HG03565 (cell line): ENCODE data around the gene NR1H2.

Source experiments
- ATAC-seq: cut with Tn5 transposase; IDR thresholded peaks from one replicate; pipeline ENCODE4 v1.9.1; 2021; ENCODE audit warnings: mild to moderate bottlenecking, moderate library complexity; ENCODE audit not compliant: unreplicated experiment

NR1H2 gene

GRCh38 chr19:50399368-50399745 is 23.1 kb downstream of the NR1H2 start:
- no peak for ATAC-seq

- ATAC-seq, result no peak
Observed at GRCh38 chr19:50401605-50402450, 25.6 kb downstream of the NR1H2 start.

- ATAC-seq, result no peak
Observed at GRCh38 chr19:50402544-50403301, 26.5 kb downstream of the NR1H2 start.

- no peak for ATAC-seq
Observed at GRCh38 chr19:50406156-50406820, 30.0 kb downstream of the NR1H2 start.

- no peak for ATAC-seq
Observed at GRCh38 chr19:50406829-50407228, 30.6 kb downstream of the NR1H2 start.

DNA sequence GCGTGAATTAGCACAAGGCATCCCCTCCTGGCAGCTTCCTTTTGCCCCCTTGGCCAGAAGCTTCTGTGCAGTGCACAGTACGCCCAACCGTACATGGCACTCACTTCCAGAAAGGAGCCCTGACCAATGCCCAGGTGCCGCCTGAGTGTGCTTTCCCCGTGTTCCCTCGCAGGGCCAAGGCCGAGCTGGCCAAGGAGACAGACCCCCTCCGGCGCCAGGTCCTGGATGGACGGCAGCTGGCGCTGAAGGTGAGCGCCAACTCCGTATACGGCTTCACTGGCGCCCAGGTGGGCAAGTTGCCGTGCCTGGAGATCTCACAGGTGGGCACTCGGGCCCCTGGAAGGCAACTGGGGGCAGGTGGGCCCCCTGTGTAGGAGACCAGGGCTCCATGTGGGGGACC is 33.1 kb downstream of the NR1H2 start:
- no peak for ATAC-seq

DNA sequence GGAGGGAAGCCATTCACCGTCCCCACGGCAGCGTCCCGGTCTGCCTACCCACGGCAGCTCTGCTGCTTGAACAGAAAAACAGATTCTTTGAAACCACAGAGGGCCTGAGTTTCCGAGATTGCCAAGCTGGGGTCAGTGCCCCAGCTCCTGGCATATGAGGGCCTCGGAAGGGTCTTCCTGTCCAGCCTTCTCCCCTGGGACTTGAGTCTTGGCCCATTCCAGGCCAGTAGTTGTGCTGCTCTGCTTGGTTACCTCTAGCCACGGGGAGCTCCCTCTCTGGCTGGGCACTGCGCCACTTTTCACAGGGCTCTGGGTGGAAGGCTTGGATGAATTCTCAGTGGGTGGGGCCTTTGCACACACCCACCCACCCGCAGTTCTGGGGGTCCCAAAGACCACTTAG is 33.9 kb downstream of the NR1H2 start:
- ATAC-seq, result no peak

DNA sequence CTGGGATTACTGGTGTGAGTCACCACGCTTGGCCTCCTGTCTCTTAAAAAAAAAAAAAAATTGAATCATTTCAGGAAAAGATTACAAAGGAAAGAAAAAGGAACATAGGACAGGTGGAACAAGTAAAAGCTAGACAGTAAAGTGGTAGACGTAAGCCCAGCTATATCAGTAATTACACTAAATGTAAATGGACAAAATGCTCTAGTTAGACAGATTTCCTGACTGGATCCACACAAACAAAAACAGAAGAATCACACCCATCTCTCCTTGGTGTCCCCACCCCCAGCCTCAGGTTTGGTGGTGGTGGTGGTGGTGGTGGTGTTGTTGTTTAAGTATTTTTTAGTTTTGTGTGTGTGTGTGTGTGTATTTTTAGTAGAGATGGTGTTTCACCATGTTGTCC is 36.2 kb downstream of the NR1H2 start:
- no peak for ATAC-seq

DNA sequence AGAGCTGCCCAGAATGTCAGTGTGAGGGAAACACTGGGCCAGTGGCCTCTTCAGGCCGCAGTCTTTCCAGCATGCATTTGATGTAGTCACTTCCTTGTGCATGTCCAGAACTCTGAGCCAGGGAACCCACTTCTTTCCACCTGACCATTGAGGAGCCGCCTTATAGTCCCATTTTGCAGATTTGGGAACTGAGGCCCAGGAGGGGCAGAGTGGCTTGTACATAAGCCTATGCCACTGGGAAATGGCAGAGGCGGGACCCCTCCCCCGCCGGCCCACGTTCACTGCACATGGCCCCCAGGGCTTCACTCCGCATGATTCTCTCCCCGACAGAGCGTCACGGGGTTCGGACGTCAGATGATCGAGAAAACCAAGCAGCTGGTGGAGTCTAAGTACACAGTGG is 36.8 kb downstream of the NR1H2 start:
- ATAC-seq, result no peak

DNA sequence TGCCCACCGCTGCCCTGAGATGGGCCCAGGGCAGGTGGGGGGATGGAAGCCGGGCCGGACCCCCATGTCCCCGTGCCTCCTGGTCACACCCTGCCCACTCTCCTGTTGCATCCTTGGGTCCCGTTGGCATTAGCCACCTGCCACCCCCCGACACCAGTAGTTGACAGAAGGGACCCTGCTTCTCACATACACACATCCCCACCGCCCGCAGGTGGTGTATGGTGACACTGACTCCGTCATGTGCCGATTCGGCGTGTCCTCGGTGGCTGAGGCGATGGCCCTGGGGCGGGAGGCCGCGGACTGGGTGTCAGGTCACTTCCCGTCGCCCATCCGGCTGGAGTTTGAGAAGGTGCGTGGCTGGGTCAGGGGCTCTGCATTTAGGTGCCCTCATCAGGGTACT is 37.3 kb downstream of the NR1H2 start:
- no peak for ATAC-seq

DNA sequence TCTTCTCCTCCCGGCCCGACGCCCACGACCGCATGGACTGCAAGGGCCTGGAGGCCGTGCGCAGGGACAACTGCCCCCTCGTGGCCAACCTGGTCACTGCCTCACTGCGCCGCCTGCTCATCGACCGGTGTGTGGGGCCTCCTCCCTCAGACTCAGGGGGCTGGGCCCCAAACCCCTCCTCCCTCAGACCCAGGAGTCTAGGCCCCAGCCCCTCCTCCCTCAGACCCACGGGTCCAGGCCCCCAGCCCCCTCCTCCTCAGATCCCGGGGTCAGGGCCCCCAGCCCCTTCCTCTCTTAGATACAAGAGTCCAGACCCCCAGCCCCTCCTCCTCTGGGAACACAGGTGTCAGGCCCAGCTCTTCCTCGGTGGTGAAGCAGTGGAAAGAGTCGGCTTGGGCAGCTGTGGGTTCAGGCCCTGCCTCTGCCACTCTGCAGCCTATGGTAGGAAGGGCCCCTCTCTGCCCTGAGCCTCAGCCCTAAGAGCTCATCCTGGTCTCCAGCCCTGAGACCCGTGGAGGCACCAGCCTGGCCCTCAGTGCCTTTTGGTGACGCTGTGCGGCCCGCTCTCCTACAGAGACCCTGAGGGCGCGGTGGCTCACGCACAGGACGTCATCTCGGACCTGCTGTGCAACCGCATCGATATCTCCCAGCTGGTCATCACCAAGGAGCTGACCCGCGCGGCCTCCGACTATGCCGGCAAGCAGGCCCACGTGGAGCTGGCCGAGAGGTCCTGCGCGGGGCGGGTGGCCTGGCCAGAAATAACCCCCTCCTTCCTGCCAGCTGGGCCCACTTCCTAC is 38.8 kb downstream of the NR1H2 start:
- ATAC-seq, result no peak

GRCh38 chr19:50415661-50416033 is 39.4 kb downstream of the NR1H2 start:
- peak; percentile 33 for ATAC-seq

DNA sequence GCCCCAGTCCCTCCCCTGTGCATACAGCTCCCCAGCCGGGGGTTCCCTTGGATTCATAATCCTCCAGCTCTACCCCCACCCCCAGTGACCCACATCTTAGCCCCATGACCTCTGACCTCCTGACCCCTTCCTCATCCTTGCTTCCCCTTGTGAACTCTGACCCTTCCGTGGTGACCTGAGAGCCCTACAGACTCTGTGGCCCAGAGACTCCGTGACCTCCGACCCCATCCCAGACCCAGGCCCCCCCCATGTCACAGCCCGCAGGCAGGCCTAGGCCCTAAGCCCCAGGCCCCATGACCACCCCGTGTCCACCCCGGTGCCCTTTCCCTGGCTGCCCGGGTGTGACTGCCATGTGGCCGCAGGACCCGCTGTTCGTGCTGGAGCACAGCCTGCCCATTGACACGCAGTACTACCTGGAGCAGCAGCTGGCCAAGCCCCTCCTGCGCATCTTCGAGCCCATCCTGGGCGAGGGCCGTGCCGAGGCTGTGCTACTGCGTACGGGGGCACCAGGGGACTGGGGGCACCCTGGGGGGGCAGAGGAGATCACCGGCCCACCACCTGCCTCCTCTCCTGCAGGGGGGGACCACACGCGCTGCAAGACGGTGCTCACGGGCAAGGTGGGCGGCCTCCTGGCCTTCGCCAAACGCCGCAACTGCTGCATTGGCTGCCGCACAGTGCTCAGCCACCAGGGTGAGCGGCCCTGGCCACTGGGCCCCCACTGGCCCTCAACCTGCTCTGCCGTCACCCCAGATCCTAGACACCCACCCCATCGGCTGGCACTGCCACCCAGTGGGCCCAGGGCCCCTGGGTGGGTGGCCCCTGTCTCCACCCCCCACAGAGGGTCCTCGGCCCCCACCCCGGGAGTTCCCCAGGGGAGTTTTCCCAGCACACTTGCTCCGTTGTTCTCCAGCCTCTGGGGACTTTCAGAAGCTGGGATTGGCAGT is 40.0 kb downstream of the NR1H2 start:
- ATAC-seq, result no peak

- ATAC-seq, result no peak
Observed at GRCh38 chr19:50417111-50418081, 41.1 kb downstream of the NR1H2 start.

GRCh38 chr19:50418176-50419021 is 42.1 kb downstream of the NR1H2 start, which contains the start of gene SPIB:
SPIB (plus strand) TSS chr19:50418938; CDS start chr19:50418963, 25 bp downstream.
- ATAC-seq, result no peak

- ATAC-seq, result no peak
Observed at GRCh38 chr19:50419022-50419579, 42.8 kb downstream of the NR1H2 start.

DNA sequence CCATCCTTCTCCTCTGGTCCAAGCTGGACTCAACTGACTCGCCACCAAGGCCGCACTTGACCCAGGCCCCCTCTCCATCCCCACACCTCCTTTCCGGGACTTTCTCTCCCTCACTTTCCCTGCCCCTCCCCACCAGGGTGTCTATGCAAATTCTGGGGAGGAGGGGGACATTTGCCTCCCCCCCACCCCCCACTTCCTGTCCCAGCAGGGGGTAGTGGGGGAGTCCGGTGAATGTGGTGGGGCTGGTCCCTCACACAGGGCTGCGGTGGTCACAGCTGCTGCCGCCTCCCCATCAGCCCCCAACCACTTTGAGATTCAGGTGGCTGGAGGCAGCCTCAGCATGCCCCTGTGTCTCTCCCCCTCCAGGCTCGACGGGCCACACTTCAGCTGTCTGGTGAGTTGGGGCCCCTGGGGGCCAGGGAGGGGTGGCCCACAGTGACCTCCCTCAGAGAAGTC is 43.4 kb downstream of the NR1H2 start:
- no peak for ATAC-seq
